GM12878 (cell line): ENCODE results near the gene DRC1. TPM values are rescaled to one million over a fixed set of nuclear protein-coding genes. Genes with fewer than 3 reads are reported as not detected.

Experiments used
- ASH2L ChIP-seq: fragments of 300-600, 200-600 bp; sonication (generic); IDR thresholded peaks from 2 replicates; pipeline ENCODE4 v1.6.1; 2017; ENCODE audit warnings: low read depth, mild to moderate bottlenecking, borderline replicate concordance
- DPF2 ChIP-seq: fragments of 450-650 bp; IDR thresholded peaks from 2 replicates; pipeline ENCODE4 v1.6.1; 2017; ENCODE audit warnings: mild to moderate bottlenecking
- EP300 ChIP-seq, 2 experiments: fragments of 150-350 bp in 1 of 2; IDR thresholded peaks; 2 replicates each; pipeline ENCODE4 v1.6.1; 2011 to 2012; ENCODE audit warnings: low read depth in 2 of 2, low read length in 2 of 2, borderline replicate concordance in 1 of 2, improper control_type of control experiment in 1 of 2, inconsistent platforms in 1 of 2; ENCODE audit not compliant: control insufficient read depth in 1 of 2
- JUNB ChIP-seq: IDR thresholded peaks from 2 replicates; pipeline ENCODE4 v1.6.1; 2016; ENCODE audit warnings: antibody characterized with exemption, mild to moderate bottlenecking
- JUND ChIP-seq: IDR thresholded peaks from 2 replicates; pipeline ENCODE4 v1.6.1; 2012; ENCODE audit warnings: low read depth, mild to moderate bottlenecking, low read length, improper control_type of control experiment, moderate library complexity
- MXI1 ChIP-seq: fragments of 150-350 bp; IDR thresholded peaks from 2 replicates; pipeline ENCODE4 v1.6.1; 2011; ENCODE audit warnings: low read depth, mild to moderate bottlenecking, inconsistent platforms, low read length, improper control_type of control experiment
- PML ChIP-seq: IDR thresholded peaks from 2 replicates; pipeline ENCODE4 v1.6.1; 2012; ENCODE audit warnings: low read length, inconsistent platforms
- RCOR1 ChIP-seq: conservative IDR thresholded peaks from 2 replicates; pipeline ENCODE4 v1.6.1; 2012; ENCODE audit warnings: low read depth, low read length, improper control_type of control experiment
- RFX5 ChIP-seq: IDR thresholded peaks from 2 replicates; pipeline ENCODE4 v1.6.1; 2011; ENCODE audit warnings: low read depth, low read length, improper control_type of control experiment
- TAF1 ChIP-seq: IDR thresholded peaks from 2 replicates; pipeline ENCODE4 v1.6.1; 2011; ENCODE audit warnings: mild to moderate bottlenecking, low read depth, low read length, borderline replicate concordance
- TARDBP ChIP-seq: IDR thresholded peaks from 2 replicates; pipeline ENCODE4 v1.6.1; 2016; ENCODE audit warnings: borderline replicate concordance
- polyA plus RNA-seq, 11 experiments: library from polyadenylated mRNA; depleted of rRNA in 4 of 11; unstranded in 6 of 11; stranded (reverse) in 5 of 11; fragments of >200 nt; fragmentation: Nextera tagmentation in 4 of 11; fragmentation: Illumina TruSeq in 1 of 11; extraction: Ambion mirVana in 4 of 11; extraction: Trizol in 1 of 11; gene quantifications; 1 replicate in 1 of 11; 2 replicates in 10 of 11; pipeline versions ENCODE4 v1.2.1 to v1.2.3, GENCODE V29; 2011 to 2016; ENCODE audit warnings: inconsistent platforms in 2 of 11, missing spikeins in 2 of 11, low read depth in 1 of 11
- total RNA-seq, 4 experiments: library from RNA; depleted of rRNA in 3 of 4; stranded (reverse); fragments of >200 nt in 3 of 4; fragmentation: Illumina TruSeq in 1 of 4; extraction: Trizol in 1 of 4; gene quantifications; 2 replicates each; pipeline versions ENCODE4 v1.2.1 to v1.2.3, GENCODE V29; 2013 to 2021
- TF ChIP-seq, protein P1 (sequence below): fragments of 450-650 bp; IDR thresholded peaks from 2 replicates; pipeline ENCODE4 v1.6.1; 2018; ENCODE audit warnings: mild to moderate bottlenecking, low read depth, moderate library complexity; ENCODE audit not compliant: partially characterized antibody

Gene DRC1
- total and polyA plus RNA-seq, 10 of the 15 experiments (the other 5 are each of a cell fraction or from before 2014, with no cell fraction given): 0.03 TPM; not detected in 9

- TF ChIP-seq EP300 (IDR thresholded peaks at IDR 0.05; ENCODE audit: borderline replicate concordance in 1 of 2, control insufficient read depth in 1 of 2, low read depth in 2 of 2, low read length in 2 of 2): no peak
- TF ChIP-seq JUND: no peak
- TF ChIP-seq, protein P1, sequence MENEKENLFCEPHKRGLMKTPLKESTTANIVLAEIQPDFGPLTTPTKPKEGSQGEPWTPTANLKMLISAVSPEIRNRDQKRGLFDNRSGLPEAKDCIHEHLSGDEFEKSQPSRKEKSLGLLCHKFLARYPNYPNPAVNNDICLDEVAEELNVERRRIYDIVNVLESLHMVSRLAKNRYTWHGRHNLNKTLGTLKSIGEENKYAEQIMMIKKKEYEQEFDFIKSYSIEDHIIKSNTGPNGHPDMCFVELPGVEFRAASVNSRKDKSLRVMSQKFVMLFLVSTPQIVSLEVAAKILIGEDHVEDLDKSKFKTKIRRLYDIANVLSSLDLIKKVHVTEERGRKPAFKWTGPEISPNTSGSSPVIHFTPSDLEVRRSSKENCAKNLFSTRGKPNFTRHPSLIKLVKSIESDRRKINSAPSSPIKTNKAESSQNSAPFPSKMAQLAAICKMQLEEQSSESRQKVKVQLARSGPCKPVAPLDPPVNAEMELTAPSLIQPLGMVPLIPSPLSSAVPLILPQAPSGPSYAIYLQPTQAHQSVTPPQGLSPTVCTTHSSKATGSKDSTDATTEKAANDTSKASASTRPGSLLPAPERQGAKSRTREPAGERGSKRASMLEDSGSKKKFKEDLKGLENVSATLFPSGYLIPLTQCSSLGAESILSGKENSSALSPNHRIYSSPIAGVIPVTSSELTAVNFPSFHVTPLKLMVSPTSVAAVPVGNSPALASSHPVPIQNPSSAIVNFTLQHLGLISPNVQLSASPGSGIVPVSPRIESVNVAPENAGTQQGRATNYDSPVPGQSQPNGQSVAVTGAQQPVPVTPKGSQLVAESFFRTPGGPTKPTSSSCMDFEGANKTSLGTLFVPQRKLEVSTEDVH: no peak
- no peak for TF ChIP-seq TARDBP
- TF ChIP-seq TAF1: peak; percentile 47; the same call in 1 of the 2 replicates
- TF ChIP-seq DPF2: no peak
- TF ChIP-seq RFX5: no peak
- no peak for TF ChIP-seq PML
- TF ChIP-seq RCOR1: no peak
- TF ChIP-seq JUNB: no peak
- TF ChIP-seq MXI1: no peak
- TF ChIP-seq ASH2L: 0 out of 2 replicates have a peak, but pooled peaks have one; percentile 48
These were observed 10.5 kb downstream of the DRC1 start (continued) for GRCh38 chr2:26412091-26412673.
